Retinal pigment epithelial cell (primary cell): ENCODE results near the gene NETO2.
"Not testable (repeated sequence)": the region's sequence is repeated elsewhere in the genome, so short reads cannot be mapped to it uniquely, and the experiment has no call there.

ENCODE experiments used
- DNase-seq: peaks from one replicate; pipeline ENCODE4 v3.0.0-alpha.2; 2010; ENCODE audit warnings: low read depth
- H3K4me3 ChIP-seq: 2 replicates; pipeline ENCODE4 v1.5.1; 2011; ENCODE audit warnings: mild to moderate bottlenecking, low read length, control low read depth, moderate library complexity
- TF ChIP-seq, protein P1 (sequence below): conservative IDR thresholded peaks from 2 replicates; pipeline ENCODE4 v1.5.1; 2011; ENCODE audit warnings: low read depth, low read length, control low read depth, inconsistent platforms

Gene NETO2

DNA sequence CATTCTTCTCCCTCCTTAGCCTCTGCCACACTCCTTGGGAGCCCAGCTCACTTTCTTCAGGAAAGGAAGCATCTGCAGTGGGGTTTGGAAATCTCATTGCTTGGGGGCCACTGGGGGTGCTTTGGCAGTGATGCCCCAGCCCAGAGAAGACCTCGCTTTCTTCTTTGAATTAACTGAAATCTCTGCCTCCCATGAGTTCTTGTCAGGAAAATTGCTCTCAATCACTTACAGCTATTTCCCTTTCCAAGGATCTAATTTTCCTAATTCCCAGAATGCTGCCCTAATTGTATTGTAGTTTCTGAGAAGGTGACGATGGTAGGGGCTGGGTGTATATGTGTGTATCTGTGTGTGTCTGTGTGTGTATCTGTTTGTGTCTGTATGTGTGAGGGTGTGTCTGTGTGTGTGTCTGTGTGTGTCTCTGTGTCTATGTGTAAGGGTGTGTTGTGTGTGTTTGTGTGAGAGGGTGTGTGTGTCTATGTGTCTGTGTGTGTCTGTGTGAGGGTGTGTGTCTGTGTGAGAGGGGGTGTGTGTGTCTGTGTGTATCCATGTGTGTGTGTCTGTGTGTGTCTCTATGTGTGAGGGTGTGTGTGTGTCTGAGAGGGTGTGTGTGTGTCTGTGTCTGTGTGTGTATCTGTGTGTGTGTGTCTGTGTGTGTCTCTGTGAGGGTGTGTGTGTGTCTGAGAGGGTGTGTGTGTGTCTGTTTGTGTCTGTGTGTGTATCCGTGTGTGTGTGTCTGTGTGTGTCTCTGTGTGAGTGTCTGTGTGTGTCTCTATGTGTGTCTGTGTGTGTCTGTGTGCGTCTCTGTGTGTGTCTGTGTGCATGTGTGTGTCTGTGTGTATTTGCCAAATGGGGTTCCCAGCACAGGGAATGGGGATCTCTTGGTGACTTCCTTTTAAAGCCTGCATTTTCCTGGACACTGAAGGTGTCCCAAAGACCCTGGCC is 86.8 kb downstream of the NETO2 start:
- H3K4me3 ChIP-seq = no peak overlapping the region
- TF ChIP-seq, protein P1, sequence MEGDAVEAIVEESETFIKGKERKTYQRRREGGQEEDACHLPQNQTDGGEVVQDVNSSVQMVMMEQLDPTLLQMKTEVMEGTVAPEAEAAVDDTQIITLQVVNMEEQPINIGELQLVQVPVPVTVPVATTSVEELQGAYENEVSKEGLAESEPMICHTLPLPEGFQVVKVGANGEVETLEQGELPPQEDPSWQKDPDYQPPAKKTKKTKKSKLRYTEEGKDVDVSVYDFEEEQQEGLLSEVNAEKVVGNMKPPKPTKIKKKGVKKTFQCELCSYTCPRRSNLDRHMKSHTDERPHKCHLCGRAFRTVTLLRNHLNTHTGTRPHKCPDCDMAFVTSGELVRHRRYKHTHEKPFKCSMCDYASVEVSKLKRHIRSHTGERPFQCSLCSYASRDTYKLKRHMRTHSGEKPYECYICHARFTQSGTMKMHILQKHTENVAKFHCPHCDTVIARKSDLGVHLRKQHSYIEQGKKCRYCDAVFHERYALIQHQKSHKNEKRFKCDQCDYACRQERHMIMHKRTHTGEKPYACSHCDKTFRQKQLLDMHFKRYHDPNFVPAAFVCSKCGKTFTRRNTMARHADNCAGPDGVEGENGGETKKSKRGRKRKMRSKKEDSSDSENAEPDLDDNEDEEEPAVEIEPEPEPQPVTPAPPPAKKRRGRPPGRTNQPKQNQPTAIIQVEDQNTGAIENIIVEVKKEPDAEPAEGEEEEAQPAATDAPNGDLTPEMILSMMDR = no peak
- no peak for DNase-seq

- DNase-seq = not testable (repeated sequence)
These were observed 87.7 kb downstream of the NETO2 start for GRCh38 chr16:47056061-47056460.

DNA sequence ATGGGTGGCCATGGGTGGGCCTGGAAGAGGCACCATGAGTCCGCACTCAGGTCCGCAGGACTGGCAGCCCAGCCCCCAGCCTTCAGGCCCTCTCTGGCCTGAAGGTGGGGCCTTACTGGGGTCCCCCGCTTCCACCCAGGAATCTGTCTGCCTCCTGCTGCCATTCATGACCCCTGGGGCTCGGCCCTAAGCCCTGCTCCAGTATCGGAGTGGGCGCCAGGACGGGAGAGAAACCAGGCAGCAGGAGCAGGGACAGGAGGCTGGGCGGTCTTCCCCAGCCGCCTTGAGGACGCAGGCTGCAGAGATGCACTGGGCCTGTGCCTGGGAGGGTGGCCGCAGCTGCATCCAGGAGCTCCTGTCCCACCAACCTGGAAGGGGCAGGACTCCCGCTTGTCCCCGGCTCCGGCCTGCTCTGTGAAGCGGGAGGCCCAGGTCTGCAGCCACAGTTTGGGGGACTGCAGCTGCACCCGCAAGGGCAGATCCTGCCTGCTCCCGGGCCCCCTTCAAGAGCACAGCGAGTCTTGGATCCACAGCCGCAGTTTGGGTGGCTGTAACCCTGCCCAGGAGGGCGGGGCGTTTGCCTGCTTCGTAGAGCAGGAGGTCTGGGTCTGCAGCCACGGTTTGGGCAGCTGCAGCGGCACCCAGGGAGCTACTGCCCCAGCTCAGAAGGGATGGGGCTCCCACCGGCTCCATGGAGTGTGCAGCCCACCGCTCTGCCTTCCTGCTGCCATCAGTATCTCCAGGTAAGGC is 88.4 kb downstream of the NETO2 start:
- DNase-seq = no peak
- no peak overlapping the region for H3K4me3 ChIP-seq

More at GRCh38 chr16:47056061-47056460, 87.7 kb downstream of the NETO2 start:
- H3K4me3 ChIP-seq = not testable (repeated sequence)

DNA sequence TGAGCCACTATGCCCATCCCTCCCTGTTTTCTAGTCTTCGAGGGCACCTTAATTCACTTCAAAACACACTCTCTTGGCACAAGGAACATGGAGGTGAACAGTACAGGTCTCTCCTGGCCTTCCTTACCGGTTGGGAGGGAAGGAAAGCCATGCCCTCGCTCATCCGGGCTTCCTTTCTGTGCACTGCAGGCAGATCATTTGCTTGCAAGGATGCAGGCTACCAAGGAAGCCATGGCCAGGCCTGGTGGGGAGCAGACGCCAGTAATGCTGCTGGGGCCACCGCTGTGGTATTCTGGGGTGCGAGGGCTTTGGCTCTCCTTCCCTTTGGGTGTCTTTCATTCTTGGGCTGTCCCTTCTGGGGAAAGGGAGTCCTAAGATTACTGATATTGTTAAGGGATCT is 89.4 kb downstream of the NETO2 start:
- TF ChIP-seq, protein P1 = no peak
- DNase-seq = no peak
- no peak overlapping the region for H3K4me3 ChIP-seq

More for the DNA sequence above, 88.4 kb downstream of the NETO2 start:
- TF ChIP-seq, protein P1 = no peak

DNA sequence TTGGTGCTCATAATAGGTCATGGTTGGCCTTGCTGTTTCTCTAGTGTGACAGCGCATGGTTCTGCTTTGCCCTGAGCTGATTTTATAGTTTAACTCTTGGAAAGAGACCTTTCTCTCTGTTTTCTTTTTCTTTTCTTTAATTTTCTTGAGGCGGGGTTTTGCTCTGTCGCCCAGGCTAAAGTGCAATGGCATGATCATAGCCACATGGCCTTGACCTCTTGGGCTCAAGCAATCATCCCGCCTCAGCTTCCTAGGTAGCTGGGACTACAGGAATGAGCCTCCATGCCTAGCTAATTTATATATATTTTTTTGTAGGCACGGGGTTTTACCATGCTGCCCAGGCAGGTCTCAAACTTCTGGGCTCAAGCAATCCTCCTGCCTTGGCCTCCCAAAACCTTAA is 89.8 kb downstream of the NETO2 start:
- no peak overlapping the region for H3K4me3 ChIP-seq
- TF ChIP-seq, protein P1 = no peak
- no peak for DNase-seq

DNA sequence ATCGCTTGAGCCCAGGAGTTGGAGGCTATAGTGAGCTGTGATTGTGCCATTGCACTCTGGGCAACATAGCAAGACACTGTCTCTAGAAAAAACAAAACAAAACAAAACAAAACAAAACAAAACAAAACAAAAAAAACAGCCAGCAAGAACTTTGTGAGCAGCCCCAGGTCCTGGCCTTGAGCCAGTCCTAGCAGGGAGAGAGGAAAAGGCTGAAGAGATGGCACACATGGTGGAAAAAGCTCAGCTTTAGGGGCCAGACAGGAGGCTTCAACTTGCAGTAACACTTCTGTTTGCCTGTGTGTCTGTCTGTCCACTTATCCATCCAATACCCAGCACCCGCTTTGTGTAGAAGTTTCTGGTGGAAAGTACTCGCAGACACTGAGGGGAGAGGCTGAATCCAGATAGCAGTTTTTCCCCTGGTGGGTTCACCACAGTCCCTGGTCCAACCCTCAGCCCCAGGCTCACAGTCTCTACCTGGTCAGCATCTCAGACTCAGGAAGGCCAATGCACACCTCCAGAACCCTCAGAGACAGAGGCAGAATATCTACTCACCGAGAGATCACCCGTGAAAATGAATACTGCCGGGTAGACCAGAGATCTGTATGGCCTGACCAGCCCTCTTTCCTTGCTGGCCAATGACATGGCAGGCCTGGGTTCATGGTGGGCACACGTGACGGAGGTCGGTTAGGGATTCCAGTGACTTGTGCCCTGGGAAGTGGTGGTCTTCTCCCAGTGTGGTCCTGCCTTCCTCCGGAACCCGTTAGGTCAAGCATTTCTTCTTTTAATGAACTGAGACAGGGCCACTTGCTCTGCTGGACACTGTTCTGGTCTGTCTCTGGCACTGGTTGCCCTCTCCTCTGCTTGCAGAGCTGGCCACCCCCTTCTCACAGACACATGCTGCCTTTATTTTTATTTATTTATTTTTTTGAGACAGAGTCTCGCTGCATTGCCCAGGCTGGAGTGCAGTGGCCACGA is 90.8 kb downstream of the NETO2 start:
- no peak overlapping the region for H3K4me3 ChIP-seq
- no peak for DNase-seq
- TF ChIP-seq, protein P1 = no peak
